OCI-LY3 (cell line): ENCODE data around the gene LRRC8D.
A peak's percentile ranks its signal among the peaks of the same experiment; 100 is the strongest.

Experiments used
- H2AFZ ChIP-seq: fragments of 200-600, 300-600 bp; shearing (Covaris generic); 2 replicates; pipeline ENCODE4 v1.6.0; 2014; ENCODE audit warnings: antibody characterized with exemption, low read depth, low read length
- H3K27ac ChIP-seq: fragments of 200-600, 300-600 bp; sonication (generic); 2 replicates; pipeline ENCODE4 v1.5.1; 2014; ENCODE audit warnings: mild to moderate bottlenecking, low read length, moderate library complexity, mixed read lengths
- H3K27me3 ChIP-seq: fragments of 200-600, 300-600 bp; sonication (generic); 2 replicates; pipeline ENCODE4 v1.6.1; 2014; ENCODE audit warnings: low read depth, low read length, mixed read lengths
- H3K36me3 ChIP-seq: fragments of 200-600, 300-600 bp; sonication (generic); replicated peaks from 2 replicates; pipeline ENCODE3; 2014; ENCODE audit warnings: low read depth, low read length, mixed read lengths
- H3K4me1 ChIP-seq: fragments of 300-600, 200-600 bp; sonication (generic); 2 replicates; pipeline ENCODE4 v1.6.1; 2014; ENCODE audit warnings: low read length, mixed read lengths
- H3K4me2 ChIP-seq: fragments of 200-600, 300-600 bp; sonication (generic); 2 replicates; pipeline ENCODE4 v1.6.1; 2014; ENCODE audit warnings: low read length, mixed read lengths
- H3K4me3 ChIP-seq: fragments of 300-600, 200-600 bp; sonication (generic); 2 replicates; pipeline ENCODE4 v1.5.1; 2014; ENCODE audit warnings: antibody characterized with exemption, mild to moderate bottlenecking, low read length, moderate library complexity
- H3K79me2 ChIP-seq: fragments of 300-600, 200-600 bp; shearing (Covaris generic); 2 replicates; pipeline ENCODE4 v1.6.1; 2014; ENCODE audit warnings: mild to moderate bottlenecking, low read length, mixed read lengths
- H3K9ac ChIP-seq: fragments of 300-600, 200-600 bp; shearing (Covaris generic); 2 replicates; pipeline ENCODE4 v1.6.0; 2014; ENCODE audit warnings: mild to moderate bottlenecking, low read length, moderate library complexity
- H3K9me3 ChIP-seq: fragments of 200-600, 300-600 bp; shearing (Covaris generic); 2 replicates; pipeline ENCODE4 v1.6.1; 2014; ENCODE audit warnings: low read length, mixed read lengths; ENCODE audit not compliant: insufficient read depth
- H4K20me1 ChIP-seq: fragments of 200-600, 300-600 bp; sonication (generic); 2 replicates; pipeline ENCODE4 v1.6.1; 2016; ENCODE audit warnings: low read length, mixed read lengths; ENCODE audit not compliant: insufficient read depth
- EZH2phosphoT487 ChIP-seq: fragments of 200-600 bp; shearing (Covaris generic); IDR thresholded peaks from 2 replicates; pipeline ENCODE4 v1.6.1; 2018; ENCODE audit warnings: antibody characterized with exemption, mixed run types, low read depth
- TF ChIP-seq, protein P1 (sequence below): fragments of 200-600, 300-600 bp; sonication (generic); IDR thresholded peaks from 2 replicates; pipeline ENCODE4 v1.5.1; 2014; ENCODE audit warnings: antibody characterized with exemption, low read length, low read depth

LRRC8D gene

DNA sequence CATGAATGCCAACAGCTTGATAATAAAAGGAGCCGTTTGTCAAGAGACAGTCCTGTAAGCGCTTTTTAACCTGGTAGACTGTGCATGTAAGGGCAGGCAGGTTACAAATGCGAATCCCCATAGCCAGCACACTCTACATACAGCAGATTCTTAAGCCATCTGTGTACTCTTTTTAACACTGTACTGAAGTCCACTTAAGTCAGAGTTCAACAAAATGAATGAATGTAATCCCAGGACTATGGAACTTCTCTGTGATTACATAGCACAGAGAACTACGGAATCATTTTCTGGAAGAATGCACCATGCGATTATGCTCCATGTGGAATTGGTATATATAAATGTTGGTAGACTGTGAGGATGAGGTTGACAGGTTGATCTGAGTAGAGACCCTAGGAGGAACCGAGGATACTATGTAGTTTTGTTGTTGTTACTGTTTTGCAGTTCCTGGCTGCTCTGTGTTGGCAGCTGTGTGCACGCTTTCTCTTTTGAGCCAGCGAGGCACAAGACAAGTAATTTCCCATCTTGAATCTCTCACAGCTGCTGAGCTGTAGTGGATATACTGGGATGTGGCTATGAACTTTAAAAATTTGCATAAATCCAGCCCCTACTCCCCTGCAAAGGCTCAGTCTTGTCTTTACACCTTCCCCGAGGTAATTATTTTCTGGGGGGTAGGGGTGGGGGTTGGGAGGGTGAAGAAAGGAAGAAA is 21.9 kb downstream of the LRRC8D start:
- H3K79me2 ChIP-seq: peaks cover 6% of the 10 kb centered on the region
- H3K36me3 ChIP-seq: peaks cover under 1% of the 10 kb centered on the region

DNA sequence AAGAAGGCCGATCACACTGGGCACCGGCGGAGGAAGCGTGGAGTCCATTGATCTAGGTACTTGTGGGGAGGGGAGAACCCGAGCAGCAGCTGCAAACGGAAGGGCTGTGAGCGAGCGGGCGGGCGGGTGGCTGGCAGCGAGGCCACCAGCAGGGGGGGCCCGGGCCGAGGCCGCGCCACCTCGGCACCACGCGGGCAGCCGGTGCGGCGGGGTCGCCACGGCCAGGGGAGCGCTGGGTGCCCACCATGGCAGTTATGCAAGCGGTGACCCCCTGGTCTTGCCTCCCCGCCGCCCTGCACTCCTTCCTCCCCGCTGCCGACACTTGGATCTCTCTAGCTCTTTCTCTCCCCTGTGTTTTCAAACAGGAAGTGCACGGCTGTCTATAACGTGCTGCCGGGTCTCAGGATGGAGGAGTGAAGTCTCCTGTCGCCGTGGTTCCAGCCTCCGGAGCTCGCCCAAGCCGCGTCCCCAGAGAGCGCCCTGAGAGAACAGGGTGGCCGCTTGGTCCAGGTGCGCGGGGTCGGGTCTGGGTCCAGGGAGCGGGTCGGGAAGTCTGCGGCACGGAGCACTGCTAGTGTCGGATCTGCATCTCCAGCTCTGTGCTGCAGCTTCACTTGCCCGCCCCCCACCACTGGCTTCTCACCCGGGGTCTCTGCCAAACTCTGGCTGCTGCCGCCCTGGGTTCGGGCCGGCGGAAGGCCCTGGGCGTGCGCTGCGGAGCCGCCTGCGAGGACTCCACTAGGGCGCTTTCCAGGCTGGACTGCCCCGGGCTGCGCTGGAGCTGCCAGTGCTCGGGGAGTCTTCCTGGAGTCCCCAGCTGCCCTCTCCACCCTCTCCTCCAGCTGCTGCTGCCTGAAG is 22.7 kb downstream of the LRRC8D start:
- peak overlapping the region; percentile 61; the same call in 1 of the 2 replicates for H2AFZ ChIP-seq
- no peaks in the 10 kb centered on the region; the same call in 1 of the 2 replicates for H4K20me1 ChIP-seq
- peaks cover 12% of the 10 kb centered on the region for H3K79me2 ChIP-seq
- H3K4me1 ChIP-seq: peaks cover 36% of the 10 kb centered on the region
- peak overlapping the region; percentile 67 for H3K9ac ChIP-seq
- peak overlapping the region; percentile 17; the same call in 1 of the 2 replicates for H3K27ac ChIP-seq
- peaks cover 8% of the 10 kb centered on the region for H3K36me3 ChIP-seq
- H3K4me2 ChIP-seq: peak overlapping the region; percentile 99
- peak overlapping the region; percentile 93 for H3K4me3 ChIP-seq
- H3K27me3 ChIP-seq: no peaks in the 10 kb centered on the region
- H3K9me3 ChIP-seq: no peaks in the 10 kb centered on the region
- no peak for TF ChIP-seq EZH2phosphoT487
- TF ChIP-seq, protein P1, sequence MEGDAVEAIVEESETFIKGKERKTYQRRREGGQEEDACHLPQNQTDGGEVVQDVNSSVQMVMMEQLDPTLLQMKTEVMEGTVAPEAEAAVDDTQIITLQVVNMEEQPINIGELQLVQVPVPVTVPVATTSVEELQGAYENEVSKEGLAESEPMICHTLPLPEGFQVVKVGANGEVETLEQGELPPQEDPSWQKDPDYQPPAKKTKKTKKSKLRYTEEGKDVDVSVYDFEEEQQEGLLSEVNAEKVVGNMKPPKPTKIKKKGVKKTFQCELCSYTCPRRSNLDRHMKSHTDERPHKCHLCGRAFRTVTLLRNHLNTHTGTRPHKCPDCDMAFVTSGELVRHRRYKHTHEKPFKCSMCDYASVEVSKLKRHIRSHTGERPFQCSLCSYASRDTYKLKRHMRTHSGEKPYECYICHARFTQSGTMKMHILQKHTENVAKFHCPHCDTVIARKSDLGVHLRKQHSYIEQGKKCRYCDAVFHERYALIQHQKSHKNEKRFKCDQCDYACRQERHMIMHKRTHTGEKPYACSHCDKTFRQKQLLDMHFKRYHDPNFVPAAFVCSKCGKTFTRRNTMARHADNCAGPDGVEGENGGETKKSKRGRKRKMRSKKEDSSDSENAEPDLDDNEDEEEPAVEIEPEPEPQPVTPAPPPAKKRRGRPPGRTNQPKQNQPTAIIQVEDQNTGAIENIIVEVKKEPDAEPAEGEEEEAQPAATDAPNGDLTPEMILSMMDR: peak; percentile 52

More for the DNA sequence above, 21.9 kb downstream of the LRRC8D start:
- no peak for TF ChIP-seq EZH2phosphoT487
- TF ChIP-seq, protein P1: no peak
- H3K9ac ChIP-seq: peak overlapping the region; percentile 67
- H3K27ac ChIP-seq: peak overlapping the region; percentile 9; the same call in 1 of the 2 replicates
- H3K9me3 ChIP-seq: no peaks in the 10 kb centered on the region
- peak overlapping the region; percentile 99 for H3K4me2 ChIP-seq
- H3K4me1 ChIP-seq: peaks cover 32% of the 10 kb centered on the region
- no peaks in the 10 kb centered on the region for H3K27me3 ChIP-seq
- H4K20me1 ChIP-seq: no peaks in the 10 kb centered on the region; the same call in 1 of the 2 replicates
- no peak overlapping the region for H2AFZ ChIP-seq
- peak overlapping the region; percentile 93 for H3K4me3 ChIP-seq

DNA sequence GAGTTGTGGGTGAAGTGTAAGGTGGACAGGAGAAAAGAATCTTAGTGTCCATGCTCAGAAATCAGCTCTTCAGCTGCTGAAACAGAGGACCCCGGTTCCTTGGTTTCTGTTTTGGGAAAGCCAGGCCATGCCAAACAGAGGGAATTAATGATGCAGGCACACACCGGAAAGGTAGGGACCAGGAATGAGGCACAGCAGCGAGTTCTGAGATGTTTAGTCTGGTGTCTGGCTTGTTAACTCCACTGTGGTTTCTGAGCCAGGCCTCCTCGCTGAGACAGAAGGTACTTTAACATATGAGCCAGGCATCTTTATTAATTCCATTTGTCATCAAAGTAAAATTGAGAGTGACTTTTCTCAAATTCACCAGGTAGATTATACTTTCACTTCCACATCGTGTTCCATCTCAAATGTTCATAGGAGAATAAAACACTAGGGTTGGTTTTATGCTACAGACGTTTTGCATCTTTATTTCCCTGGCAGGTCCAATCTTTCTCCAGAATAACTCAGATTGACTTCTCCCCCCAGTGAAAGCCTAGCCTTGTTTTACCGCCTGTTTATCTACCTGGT is 23.5 kb downstream of the LRRC8D start:
- no peaks in the 10 kb centered on the region for H3K27me3 ChIP-seq
- H3K36me3 ChIP-seq: peaks cover 8% of the 10 kb centered on the region
- no peaks in the 10 kb centered on the region; the same call in 1 of the 2 replicates for H4K20me1 ChIP-seq
- peak overlapping the region; percentile 17; the same call in 1 of the 2 replicates for H3K27ac ChIP-seq
- peak overlapping the region; percentile 67 for H3K9ac ChIP-seq
- H3K4me1 ChIP-seq: peaks cover 36% of the 10 kb centered on the region
- peaks cover 12% of the 10 kb centered on the region for H3K79me2 ChIP-seq
- H3K9me3 ChIP-seq: no peaks in the 10 kb centered on the region
- no peak overlapping the region for H2AFZ ChIP-seq
- H3K4me2 ChIP-seq: peak overlapping the region; percentile 99
- TF ChIP-seq, protein P1: no peak
- TF ChIP-seq EZH2phosphoT487: no peak
- peak overlapping the region; percentile 93 for H3K4me3 ChIP-seq
